ENCODE results near the gene PACS2.

The PACS2 gene

GRCh38 chr14:105316968-105317510, 2.5 kb downstream of the PACS2 start:
- H3K27ac ChIP-seq, result no peak overlapping the region
- TF ChIP-seq, protein P1, sequence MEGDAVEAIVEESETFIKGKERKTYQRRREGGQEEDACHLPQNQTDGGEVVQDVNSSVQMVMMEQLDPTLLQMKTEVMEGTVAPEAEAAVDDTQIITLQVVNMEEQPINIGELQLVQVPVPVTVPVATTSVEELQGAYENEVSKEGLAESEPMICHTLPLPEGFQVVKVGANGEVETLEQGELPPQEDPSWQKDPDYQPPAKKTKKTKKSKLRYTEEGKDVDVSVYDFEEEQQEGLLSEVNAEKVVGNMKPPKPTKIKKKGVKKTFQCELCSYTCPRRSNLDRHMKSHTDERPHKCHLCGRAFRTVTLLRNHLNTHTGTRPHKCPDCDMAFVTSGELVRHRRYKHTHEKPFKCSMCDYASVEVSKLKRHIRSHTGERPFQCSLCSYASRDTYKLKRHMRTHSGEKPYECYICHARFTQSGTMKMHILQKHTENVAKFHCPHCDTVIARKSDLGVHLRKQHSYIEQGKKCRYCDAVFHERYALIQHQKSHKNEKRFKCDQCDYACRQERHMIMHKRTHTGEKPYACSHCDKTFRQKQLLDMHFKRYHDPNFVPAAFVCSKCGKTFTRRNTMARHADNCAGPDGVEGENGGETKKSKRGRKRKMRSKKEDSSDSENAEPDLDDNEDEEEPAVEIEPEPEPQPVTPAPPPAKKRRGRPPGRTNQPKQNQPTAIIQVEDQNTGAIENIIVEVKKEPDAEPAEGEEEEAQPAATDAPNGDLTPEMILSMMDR (IDR thresholded peaks at IDR 0.05), result no peak
- TF ChIP-seq ZFX (IDR thresholded peaks at IDR 0.05; ENCODE audit: borderline replicate concordance), result no peak

- no peak overlapping the region for H3K27ac ChIP-seq
- TF ChIP-seq, protein P1 (IDR thresholded peaks at IDR 0.05), result no peak
- no peak for TF ChIP-seq ZFX (IDR thresholded peaks at IDR 0.05; ENCODE audit: borderline replicate concordance)
Measured at GRCh38 chr14:105317546-105317945, 3.0 kb downstream of the PACS2 start.

DNA sequence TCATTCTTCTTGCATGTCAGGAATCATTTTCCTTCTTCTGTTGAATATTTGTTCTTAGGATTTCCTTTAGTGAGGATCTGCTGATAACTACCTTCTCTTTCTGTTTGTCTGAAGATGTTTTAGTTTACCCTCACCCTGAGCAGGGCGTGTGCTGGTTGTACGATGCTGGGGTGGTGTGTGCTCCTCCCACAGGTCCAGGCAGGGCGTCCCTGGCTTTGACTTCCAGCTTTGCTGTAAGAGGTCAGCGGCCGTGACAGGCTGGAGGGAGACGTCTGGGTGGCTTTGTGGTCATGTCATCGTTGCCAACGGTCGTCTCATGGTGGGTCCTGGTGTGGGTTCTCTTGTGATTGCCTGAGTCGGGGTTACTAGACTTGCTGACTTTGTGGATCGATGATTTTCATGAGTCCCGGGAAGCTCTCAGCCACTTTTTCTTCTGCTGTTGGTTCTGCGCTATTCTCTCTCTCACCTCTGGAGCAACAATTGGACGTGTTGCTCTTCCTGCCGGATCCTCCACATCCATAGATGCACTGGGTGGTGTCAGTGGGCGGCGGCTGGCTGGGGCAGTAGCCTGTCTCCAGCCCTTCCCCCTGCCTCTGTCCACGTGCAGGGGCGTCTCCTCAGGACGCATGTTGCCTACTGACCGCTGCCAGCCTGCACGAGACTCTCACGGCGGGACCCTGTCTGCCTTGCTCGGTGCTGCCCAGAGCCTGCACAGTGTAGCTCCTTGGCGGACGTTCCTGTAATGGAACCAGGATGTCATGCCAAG, 8.4 kb downstream of the PACS2 start:
- H3K27ac ChIP-seq, result no peak overlapping the region
- TF ChIP-seq, protein P1 (IDR thresholded peaks at IDR 0.05), result no peak
- no peak for TF ChIP-seq ZFX (IDR thresholded peaks at IDR 0.05; ENCODE audit: borderline replicate concordance)

DNA sequence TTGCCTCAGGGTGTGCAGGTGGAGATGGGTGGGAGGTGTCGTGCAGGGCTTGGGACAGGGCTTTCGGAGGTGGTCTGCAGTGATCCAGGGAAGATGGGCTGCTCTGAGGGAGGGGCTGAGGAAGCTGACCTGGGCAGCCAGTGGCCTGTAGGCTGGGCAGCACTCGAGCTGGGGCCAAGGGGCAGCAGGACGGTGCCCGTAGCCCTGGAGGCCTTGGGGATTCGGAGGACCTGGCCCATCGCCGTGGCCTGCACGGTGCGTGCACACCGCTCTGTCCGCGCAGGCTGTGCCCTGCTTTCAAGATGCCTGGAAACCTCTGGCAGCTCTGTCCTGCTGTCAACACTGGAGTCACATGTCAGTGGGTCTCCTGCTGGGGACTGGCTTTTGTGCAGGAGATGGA, 9.1 kb downstream of the PACS2 start:
- no peak overlapping the region for H3K27ac ChIP-seq
- TF ChIP-seq ZFX (IDR thresholded peaks at IDR 0.05; ENCODE audit: borderline replicate concordance), result no peak
- TF ChIP-seq, protein P1 (IDR thresholded peaks at IDR 0.05), result no peak

DNA sequence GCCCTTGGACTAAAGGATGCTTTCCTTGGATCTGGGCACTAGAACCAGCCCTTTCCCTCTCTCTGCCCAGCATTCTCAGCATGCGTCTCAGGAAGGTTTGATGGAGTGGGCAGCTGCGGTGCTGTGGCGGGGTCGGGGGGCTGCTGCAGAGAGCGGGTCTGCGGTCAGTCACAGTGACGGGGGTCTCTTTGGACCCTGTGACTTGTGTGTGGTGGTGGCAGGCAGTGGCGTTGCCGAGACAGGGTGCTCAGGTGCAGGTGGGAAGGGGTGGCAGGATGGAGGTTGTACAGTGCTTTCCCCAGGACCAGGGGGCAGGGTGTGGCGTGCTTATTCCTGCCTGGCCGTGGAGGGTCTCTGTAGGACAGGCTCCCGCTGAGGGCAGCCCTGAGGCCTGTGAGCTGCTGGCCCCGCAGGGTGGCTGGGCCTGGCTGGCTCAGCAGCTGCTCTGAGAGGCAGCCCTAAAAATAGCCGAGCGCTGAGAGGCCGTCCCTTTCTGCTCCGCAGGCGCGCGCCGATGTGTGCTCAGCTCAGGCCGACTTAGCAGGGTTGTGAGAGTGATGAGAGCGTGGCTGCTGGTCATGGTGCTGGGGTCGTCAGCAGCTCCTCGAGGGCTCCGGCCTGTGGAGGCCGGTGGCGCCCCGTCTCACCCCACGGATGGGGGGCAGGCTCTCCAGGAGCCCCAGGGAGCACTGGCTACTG, 9.7 kb downstream of the PACS2 start:
- no peak overlapping the region for H3K27ac ChIP-seq
- TF ChIP-seq, protein P1 (IDR thresholded peaks at IDR 0.05), result no peak
- no peak for TF ChIP-seq ZFX (IDR thresholded peaks at IDR 0.05; ENCODE audit: borderline replicate concordance)

DNA sequence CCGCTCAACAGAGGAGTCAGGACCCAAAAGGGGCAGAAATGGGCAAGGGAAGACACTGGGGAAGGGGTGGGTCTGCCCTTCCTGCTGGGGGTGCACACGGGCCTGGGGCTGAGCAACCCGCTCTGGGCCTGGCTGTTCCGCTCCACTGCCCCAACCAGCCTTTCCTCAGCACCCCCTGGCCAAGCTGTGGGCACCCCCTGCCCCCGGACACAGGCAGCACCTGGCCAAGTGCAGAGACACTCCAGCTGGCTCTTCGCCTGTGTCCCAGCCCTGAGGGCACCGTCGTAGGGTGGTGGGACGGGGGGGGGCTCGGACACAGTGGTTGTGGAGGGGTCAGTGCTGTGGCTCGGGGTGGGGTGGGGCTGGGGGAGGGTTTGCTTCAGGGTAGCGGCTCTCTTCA, 10.3 kb downstream of the PACS2 start:
- TF ChIP-seq ZFX (IDR thresholded peaks at IDR 0.05; ENCODE audit: borderline replicate concordance), result no peak
- TF ChIP-seq, protein P1 (IDR thresholded peaks at IDR 0.05), result no peak
- no peak overlapping the region for H3K27ac ChIP-seq

DNA sequence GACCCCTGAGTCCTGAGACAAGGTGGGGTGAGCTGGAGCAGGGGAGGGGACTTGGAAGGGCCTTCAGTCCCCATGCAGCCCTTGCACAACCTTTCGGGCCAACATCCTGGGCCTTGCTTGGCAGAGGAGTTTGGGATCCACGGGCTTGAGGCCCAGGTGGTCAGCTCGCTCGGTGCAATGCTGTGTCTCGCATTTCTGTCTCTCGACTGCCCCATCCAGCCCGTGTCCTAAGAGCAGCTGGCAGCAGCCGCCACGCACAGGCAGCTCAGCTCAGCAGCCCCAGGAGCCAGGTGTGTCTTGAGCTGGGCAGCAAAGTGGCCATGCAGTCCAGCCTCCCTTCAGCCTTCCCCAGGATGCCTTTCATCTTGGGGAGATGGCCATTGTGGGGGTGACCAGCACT, 10.8 kb downstream of the PACS2 start:
- TF ChIP-seq, protein P1 (IDR thresholded peaks at IDR 0.05), result no peak
- no peak for TF ChIP-seq ZFX (IDR thresholded peaks at IDR 0.05; ENCODE audit: borderline replicate concordance)
- no peak overlapping the region for H3K27ac ChIP-seq
